NCI-H510A (cell line): Measurements from ENCODE around the gene CWC15.
"Not testable (repeated sequence)": the region's sequence is repeated elsewhere in the genome, so short reads cannot be mapped to it uniquely, and the experiment has no call there.

Experiments used
- DNase-seq: peaks from one replicate; lab custom pipeline; 2025; lab: John Stamatoyannopoulos, UW

Gene CWC15

GRCh38 chr11:94913718-94914394 lies 59.5 kb downstream of the CWC15 start:
- DNase-seq = not testable (repeated sequence)

GRCh38 chr11:94912806-94913205 lies 60.5 kb downstream of the CWC15 start:
- no peak for DNase-seq
